MG63 (cell line): ENCODE measurements around the gene CARMIL3. TPM values are rescaled to one million over a fixed set of nuclear protein-coding genes. Genes with fewer than 3 reads are reported as not detected.
A peak's percentile ranks its signal among the peaks of the same experiment; 100 is the strongest.
"Not testable (repeated sequence)": the region's sequence is repeated elsewhere in the genome, so short reads cannot be mapped to it uniquely, and the experiment has no call there.

Source experiments
- DNase-seq: peaks from one replicate; pipeline ENCODE4 v3.0.0-alpha.2; 2020
- H3K27me3 ChIP-seq: fragments of 250-450 bp; sonication (Bioruptor Pico); 2 replicates; pipeline ENCODE4 v1.5.1; 2020; ENCODE audit warnings: mild to moderate bottlenecking, moderate library complexity
- H3K36me3 ChIP-seq: fragments of 250-450 bp; sonication (Bioruptor Pico); 2 replicates; pipeline ENCODE4 v1.5.1; 2020; ENCODE audit warnings: mild to moderate bottlenecking, moderate library complexity
- H3K4me3 ChIP-seq: fragments of 250-450 bp; sonication (Bioruptor Pico); 2 replicates; pipeline ENCODE4 v1.5.1; 2020; ENCODE audit warnings: mild to moderate bottlenecking, moderate library complexity
- H3K9me3 ChIP-seq: fragments of 250-450 bp; sonication (Bioruptor Pico); 2 replicates; pipeline ENCODE4 v1.5.1; 2020; ENCODE audit warnings: mild to moderate bottlenecking, moderate library complexity
- total RNA-seq: library from RNA; depleted of rRNA; stranded (reverse); fragments of >200 nt; shearing (Covaris generic); gene quantifications from 2 replicates; pipeline ENCODE4 v1.2.3, GENCODE V29; 2014; ENCODE audit warnings: low replicate concordance

The CARMIL3 gene
- total RNA-seq, 1 experiment from 2014 or later, result not detected

GRCh38 chr14:24036169-24036962, 15.4 kb upstream of the CARMIL3 start:
- H3K36me3 ChIP-seq, result no peaks in the 10 kb centered on the region
- no peaks in the 10 kb centered on the region; the same call in 1 of the 2 replicates for H3K9me3 ChIP-seq
- H3K4me3 ChIP-seq, result peak overlapping the region; percentile 59
- H3K27me3 ChIP-seq, result no peaks in the 10 kb centered on the region
- peak; percentile 81 for DNase-seq

GRCh38 chr14:24036963-24037657, 14.7 kb upstream of the CARMIL3 start:
- H3K4me3 ChIP-seq, result peak overlapping the region; percentile 59
- DNase-seq, result not testable (repeated sequence)

GRCh38 chr14:24037658-24038037, 14.2 kb upstream of the CARMIL3 start:
- no peak for DNase-seq
- Histone ChIP-seq H3K9me3 (no peaks in the 10 kb centered on the region; the same call in 1 of the 2 replicates), H3K36me3 (no peaks in the 10 kb centered on the region), H3K4me3 (no peak overlapping the region), H3K27me3 (no peaks in the 10 kb centered on the region)

More at GRCh38 chr14:24036963-24037657, 14.7 kb upstream of the CARMIL3 start:
- not testable (repeated sequence) for H3K36me3 ChIP-seq, H3K9me3 ChIP-seq, H3K27me3 ChIP-seq

GRCh38 chr14:24038686-24039085, 13.1 kb upstream of the CARMIL3 start:
- no peak overlapping the region for H3K4me3 ChIP-seq

GRCh38 chr14:24040692-24041091, 11.1 kb upstream of the CARMIL3 start:
- no peaks in the 10 kb centered on the region for H3K9me3 ChIP-seq
- DNase-seq, result no peak
- no peaks in the 10 kb centered on the region for H3K36me3 ChIP-seq
- H3K4me3 ChIP-seq, result no peak overlapping the region
- no peaks in the 10 kb centered on the region for H3K27me3 ChIP-seq

More at GRCh38 chr14:24038686-24039085, 13.1 kb upstream of the CARMIL3 start:
- Histone ChIP-seq H3K27me3 (no peaks in the 10 kb centered on the region), H3K9me3 (no peaks in the 10 kb centered on the region), H3K36me3 (no peaks in the 10 kb centered on the region)
- no peak for DNase-seq

GRCh38 chr14:24042746-24043145, 9.1 kb upstream of the CARMIL3 start:
- no peaks in the 10 kb centered on the region for H3K9me3 ChIP-seq
- H3K4me3 ChIP-seq, result no peak overlapping the region
- no peaks in the 10 kb centered on the region for H3K36me3 ChIP-seq
- DNase-seq, result no peak
- no peaks in the 10 kb centered on the region for H3K27me3 ChIP-seq

- H3K36me3 ChIP-seq, H3K4me3 ChIP-seq, DNase-seq, H3K9me3 ChIP-seq, H3K27me3 ChIP-seq: not testable (repeated sequence)
These were observed 2.8 kb upstream of the CARMIL3 start for GRCh38 chr14:24049002-24049401.

GRCh38 chr14:24050753-24051152, 1.1 kb upstream of the CARMIL3 start:
- H3K9me3 ChIP-seq, H3K4me3 ChIP-seq, H3K36me3 ChIP-seq, DNase-seq, H3K27me3 ChIP-seq: not testable (repeated sequence)

- DNase-seq, result no peak
- H3K27me3 ChIP-seq, result no peaks in the 10 kb centered on the region
- no peaks in the 10 kb centered on the region for H3K9me3 ChIP-seq
- no peaks in the 10 kb centered on the region for H3K36me3 ChIP-seq
- peak overlapping the region; percentile 40 for H3K4me3 ChIP-seq
These were observed 527 bp upstream of the CARMIL3 start for GRCh38 chr14:24051176-24051788.

GRCh38 chr14:24052656-24053547, 1.1 kb downstream of the CARMIL3 start:
- Histone ChIP-seq H3K4me3 (peak overlapping the region; percentile 40; the same call in 1 of the 2 replicates), H3K27me3 (no peaks in the 10 kb centered on the region), H3K9me3 (no peaks in the 10 kb centered on the region), H3K36me3 (no peaks in the 10 kb centered on the region)
- no peak for DNase-seq

GRCh38 chr14:24053548-24054323, 1.9 kb downstream of the CARMIL3 start:
- H3K4me3 ChIP-seq, result no peak overlapping the region
- no peaks in the 10 kb centered on the region for H3K27me3 ChIP-seq
- no peaks in the 10 kb centered on the region for H3K36me3 ChIP-seq
- no peaks in the 10 kb centered on the region for H3K9me3 ChIP-seq
- no peak for DNase-seq

GRCh38 chr14:24054324-24054641, 2.5 kb downstream of the CARMIL3 start:
- no peak overlapping the region for H3K4me3 ChIP-seq
- H3K36me3 ChIP-seq, result no peaks in the 10 kb centered on the region
- H3K27me3 ChIP-seq, result no peaks in the 10 kb centered on the region
- no peaks in the 10 kb centered on the region for H3K9me3 ChIP-seq
- DNase-seq, result no peak

GRCh38 chr14:24054646-24055045, 2.8 kb downstream of the CARMIL3 start:
- H3K27me3 ChIP-seq, result no peaks in the 10 kb centered on the region
- no peaks in the 10 kb centered on the region for H3K36me3 ChIP-seq
- no peak overlapping the region for H3K4me3 ChIP-seq
- H3K9me3 ChIP-seq, result no peaks in the 10 kb centered on the region
- no peak for DNase-seq

GRCh38 chr14:24055971-24056799, 4.4 kb downstream of the CARMIL3 start:
- Histone ChIP-seq H3K27me3 (no peaks in the 10 kb centered on the region), H3K9me3 (no peaks in the 10 kb centered on the region), H3K4me3 (no peak overlapping the region), H3K36me3 (no peaks in the 10 kb centered on the region)
- no peak for DNase-seq

GRCh38 chr14:24056800-24057184, 5.0 kb downstream of the CARMIL3 start:
- DNase-seq, result no peak
- no peaks in the 10 kb centered on the region for H3K27me3 ChIP-seq

More at GRCh38 chr14:24056800-24057184, 5.0 kb downstream of the CARMIL3 start:
- no peaks in the 10 kb centered on the region for H3K36me3 ChIP-seq
- no peak overlapping the region for H3K4me3 ChIP-seq
- no peaks in the 10 kb centered on the region for H3K9me3 ChIP-seq
